HCT116 (cell line): Measurements from ENCODE around the gene LURAP1L.

Experiments
- CEBPB ChIP-seq: IDR thresholded peaks from 2 replicates; pipeline ENCODE4 v1.6.1; 2012; ENCODE audit warnings: low read depth
- EGR1 ChIP-seq: IDR thresholded peaks from 2 replicates; pipeline ENCODE4 v1.6.1; 2012; ENCODE audit warnings: low read depth
- ELF1 ChIP-seq: IDR thresholded peaks from 2 replicates; pipeline ENCODE4 v1.6.1; 2012; ENCODE audit warnings: low read depth, borderline replicate concordance
- EZH2 ChIP-seq: fragments of 200-600 bp; sonication (generic); IDR thresholded peaks from 2 replicates; pipeline ENCODE4 v1.6.1; 2017; ENCODE audit warnings: antibody characterized with exemption, mixed run types
- EZH2phosphoT487 ChIP-seq: fragments of 200-600 bp; IDR thresholded peaks from 2 replicates; pipeline ENCODE4 v1.6.1; 2018; ENCODE audit warnings: antibody characterized with exemption, borderline replicate concordance
- FOSL1 ChIP-seq: IDR thresholded peaks from 2 replicates; pipeline ENCODE4 v1.6.1; 2012; ENCODE audit warnings: low read depth
- POLR2A ChIP-seq: IDR thresholded peaks from 2 replicates; pipeline ENCODE4 v1.7.0; 2011; ENCODE audit warnings: borderline replicate concordance; ENCODE audit not compliant: insufficient read depth, insufficient read length; ENCODE audit errors: extremely low read depth
- POLR2AphosphoS5 ChIP-seq: IDR thresholded peaks from 2 replicates; pipeline ENCODE4 v1.6.1; 2011; ENCODE audit warnings: mild to moderate bottlenecking, low read depth, low read length, moderate library complexity
- RAD21 ChIP-seq: IDR thresholded peaks from 2 replicates; pipeline ENCODE4 v1.6.1; 2012; ENCODE audit warnings: low read depth, mild to moderate bottlenecking
- SRF ChIP-seq: IDR thresholded peaks from 2 replicates; pipeline ENCODE4 v1.6.1; 2012; ENCODE audit warnings: low read depth
- TCF7L2 ChIP-seq: IDR thresholded peaks from 2 replicates; pipeline ENCODE4 v1.7.0; 2011; ENCODE audit warnings: borderline replicate concordance, inconsistent platforms; ENCODE audit not compliant: insufficient read depth, insufficient read length; ENCODE audit errors: extremely low read depth
- TF ChIP-seq, protein P1 (sequence below), 3 experiments: fragments of 200-600 bp in 1 of 3; sonication (generic) in 1 of 3; IDR thresholded peaks in 2 of 3; conservative IDR thresholded peaks in 1 of 3; 2 replicates each; pipeline ENCODE4 v1.5.1; 2012 to 2017; ENCODE audit warnings: low read depth in 2 of 3, low read length in 2 of 3, antibody characterized with exemption in 1 of 3, borderline replicate concordance in 1 of 3, control low read depth in 1 of 3, mild to moderate bottlenecking in 1 of 3, mixed read lengths in 1 of 3, mixed run types in 1 of 3, moderate library complexity in 1 of 3; ENCODE audit not compliant: insufficient read depth in 1 of 3
- TF ChIP-seq, protein P2 (sequence below): IDR thresholded peaks from 2 replicates; pipeline ENCODE4 v1.6.1; 2012; ENCODE audit warnings: low read depth
- TF ChIP-seq, protein P3 (sequence below): IDR thresholded peaks from 2 replicates; pipeline ENCODE4 v1.6.1; 2012

GRCh38 chr9:12862611-12863410 is 88.0 kb downstream of the LURAP1L start:
- TF ChIP-seq POLR2AphosphoS5 (no peak), POLR2A (no peak), EGR1 (no peak), ELF1 (no peak), SRF (no peak), EZH2 (no peak), TCF7L2 (no peak), RAD21 (no peak), CEBPB (no peak), FOSL1 (no peak), EZH2phosphoT487 (no peak)
- TF ChIP-seq, protein P1, sequence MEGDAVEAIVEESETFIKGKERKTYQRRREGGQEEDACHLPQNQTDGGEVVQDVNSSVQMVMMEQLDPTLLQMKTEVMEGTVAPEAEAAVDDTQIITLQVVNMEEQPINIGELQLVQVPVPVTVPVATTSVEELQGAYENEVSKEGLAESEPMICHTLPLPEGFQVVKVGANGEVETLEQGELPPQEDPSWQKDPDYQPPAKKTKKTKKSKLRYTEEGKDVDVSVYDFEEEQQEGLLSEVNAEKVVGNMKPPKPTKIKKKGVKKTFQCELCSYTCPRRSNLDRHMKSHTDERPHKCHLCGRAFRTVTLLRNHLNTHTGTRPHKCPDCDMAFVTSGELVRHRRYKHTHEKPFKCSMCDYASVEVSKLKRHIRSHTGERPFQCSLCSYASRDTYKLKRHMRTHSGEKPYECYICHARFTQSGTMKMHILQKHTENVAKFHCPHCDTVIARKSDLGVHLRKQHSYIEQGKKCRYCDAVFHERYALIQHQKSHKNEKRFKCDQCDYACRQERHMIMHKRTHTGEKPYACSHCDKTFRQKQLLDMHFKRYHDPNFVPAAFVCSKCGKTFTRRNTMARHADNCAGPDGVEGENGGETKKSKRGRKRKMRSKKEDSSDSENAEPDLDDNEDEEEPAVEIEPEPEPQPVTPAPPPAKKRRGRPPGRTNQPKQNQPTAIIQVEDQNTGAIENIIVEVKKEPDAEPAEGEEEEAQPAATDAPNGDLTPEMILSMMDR (IDR thresholded peaks at IDR 0.05 in 2 of 3, conservative IDR thresholded peaks at IDR 0.05 in 1 of 3; ENCODE audit: borderline replicate concordance in 1 of 3, insufficient read depth in 1 of 3, low read depth in 2 of 3, low read length in 2 of 3), result no peak
- TF ChIP-seq, protein P2, sequence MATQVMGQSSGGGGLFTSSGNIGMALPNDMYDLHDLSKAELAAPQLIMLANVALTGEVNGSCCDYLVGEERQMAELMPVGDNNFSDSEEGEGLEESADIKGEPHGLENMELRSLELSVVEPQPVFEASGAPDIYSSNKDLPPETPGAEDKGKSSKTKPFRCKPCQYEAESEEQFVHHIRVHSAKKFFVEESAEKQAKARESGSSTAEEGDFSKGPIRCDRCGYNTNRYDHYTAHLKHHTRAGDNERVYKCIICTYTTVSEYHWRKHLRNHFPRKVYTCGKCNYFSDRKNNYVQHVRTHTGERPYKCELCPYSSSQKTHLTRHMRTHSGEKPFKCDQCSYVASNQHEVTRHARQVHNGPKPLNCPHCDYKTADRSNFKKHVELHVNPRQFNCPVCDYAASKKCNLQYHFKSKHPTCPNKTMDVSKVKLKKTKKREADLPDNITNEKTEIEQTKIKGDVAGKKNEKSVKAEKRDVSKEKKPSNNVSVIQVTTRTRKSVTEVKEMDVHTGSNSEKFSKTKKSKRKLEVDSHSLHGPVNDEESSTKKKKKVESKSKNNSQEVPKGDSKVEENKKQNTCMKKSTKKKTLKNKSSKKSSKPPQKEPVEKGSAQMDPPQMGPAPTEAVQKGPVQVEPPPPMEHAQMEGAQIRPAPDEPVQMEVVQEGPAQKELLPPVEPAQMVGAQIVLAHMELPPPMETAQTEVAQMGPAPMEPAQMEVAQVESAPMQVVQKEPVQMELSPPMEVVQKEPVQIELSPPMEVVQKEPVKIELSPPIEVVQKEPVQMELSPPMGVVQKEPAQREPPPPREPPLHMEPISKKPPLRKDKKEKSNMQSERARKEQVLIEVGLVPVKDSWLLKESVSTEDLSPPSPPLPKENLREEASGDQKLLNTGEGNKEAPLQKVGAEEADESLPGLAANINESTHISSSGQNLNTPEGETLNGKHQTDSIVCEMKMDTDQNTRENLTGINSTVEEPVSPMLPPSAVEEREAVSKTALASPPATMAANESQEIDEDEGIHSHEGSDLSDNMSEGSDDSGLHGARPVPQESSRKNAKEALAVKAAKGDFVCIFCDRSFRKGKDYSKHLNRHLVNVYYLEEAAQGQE, result no peak
- TF ChIP-seq, protein P3, sequence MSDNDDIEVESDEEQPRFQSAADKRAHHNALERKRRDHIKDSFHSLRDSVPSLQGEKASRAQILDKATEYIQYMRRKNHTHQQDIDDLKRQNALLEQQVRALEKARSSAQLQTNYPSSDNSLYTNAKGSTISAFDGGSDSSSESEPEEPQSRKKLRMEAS, result no peak
